Psoas muscle (tissue), 8 donors: ENCODE measurements around the gene S100A1. TPM values are rescaled to one million over a fixed set of nuclear protein-coding genes. Genes with fewer than 3 reads are reported as not detected.
A peak's percentile ranks its signal among the peaks of the same experiment; 100 is the strongest.
"Not testable (repeated sequence)": the region's sequence is repeated elsewhere in the genome, so short reads cannot be mapped to it uniquely, and the experiment has no call there.

Source experiments
- ATAC-seq, 4 donors: fragments of 200-7000 bp; cut with Tn5 transposase; one replicate each; pipeline ENCODE4 v1.9.1; 2020; ENCODE audit warnings: moderate library complexity in 3 of 4, mild to moderate bottlenecking in 2 of 4
- DNase-seq, 2 donors: peaks; one replicate each; pipeline ENCODE4 v3.0.0-alpha.2; 2020
- H3K27ac ChIP-seq: fragments of 200-600 bp; one replicate; pipeline ENCODE4 v1.8.0; 2022
- H3K27me3 ChIP-seq, 3 donors: fragments of 200-600 bp in 1 of 3; one replicate each; pipeline versions ENCODE4 v1.6.1 to v1.8.0; 2013 to 2022; ENCODE audit warnings: low read length in 2 of 3, mild to moderate bottlenecking in 2 of 3, moderate library complexity in 1 of 3; ENCODE audit not compliant: insufficient read depth in 3 of 3
- H3K36me3 ChIP-seq, 2 donors: fragments of 200-600 bp in 1 of 2; one replicate each; pipeline versions ENCODE4 v1.6.1 to v1.8.0; 2013 to 2022; ENCODE audit warnings: low read depth in 1 of 2, mild to moderate bottlenecking in 1 of 2, moderate library complexity in 1 of 2; ENCODE audit not compliant: insufficient read depth in 1 of 2
- H3K4me1 ChIP-seq: fragments of 200-600 bp; one replicate; pipeline ENCODE4 v1.8.0; 2022
- H3K4me3 ChIP-seq: fragments of 200-600 bp; one replicate; pipeline ENCODE4 v1.8.0; 2022; ENCODE audit warnings: mild to moderate bottlenecking
- H3K9me3 ChIP-seq: fragments of 200-600 bp; one replicate; pipeline ENCODE4 v1.8.0; 2022
- WGBS, 3 donors: extraction: QIAGEN DNeasy Blood & Tissue Kit; methylation state at CpG; one replicate each; pipeline versions ENCODE4 v1.1.6 to v1.1.7; 2013; 5-methylcytosine and 5-hydroxymethylcytosine counted together
- intact Hi-C, 2 donors: fragments of 100-400 bp; cut with DNase I; formaldehyde crosslinking; loops; one replicate each; pipeline versions ENCODE4 v1.11.0 to v1.14.2; 2022
- polyA plus RNA-seq, 3 donors: library from polyadenylated mRNA; stranded (reverse); fragments of 200-250 nt; gene quantifications; one replicate each; pipeline ENCODE4 v1.2.3, GENCODE V29; 2013
- total RNA-seq, 4 donors: library from RNA; stranded (reverse); fragmentation: NEBNext Ultra II Directional in 2 of 4; extraction: Animal tissue kit (Norgen Biotek cat#: 25700) in 2 of 4; gene quantifications; one replicate each; pipeline versions ENCODE4 v1.2.1 to v1.2.4, GENCODE V29; 2021 to 2023
- TF ChIP-seq, protein P1 (sequence below): fragments of 200-600 bp; IDR thresholded peaks from one replicate; pipeline ENCODE4 v1.8.0; 2022; ENCODE audit warnings: antibody characterized with exemption
- donor health status: healthy with polysubstance abuse.
- donor health status: DM: no; HTN: no; CAD: no; lungs with moderate emphysema.
- donor health status: Bipolar disorder and iron deficiency.
- donor health status: healthy.
- donor health status: DM: yes; HTN: yes; CAD: no.
- donor health status: DM: no; HTN: no; CAD: no.
- donor health status: DM: no; HTN: no; CAD: no.
- donor health status: DM: yes; HTN: yes; CAD: no.

S100A1 gene
- total and polyA plus RNA-seq, 7 donors, result 370 to 1,423 (median 1,008) TPM

DNA sequence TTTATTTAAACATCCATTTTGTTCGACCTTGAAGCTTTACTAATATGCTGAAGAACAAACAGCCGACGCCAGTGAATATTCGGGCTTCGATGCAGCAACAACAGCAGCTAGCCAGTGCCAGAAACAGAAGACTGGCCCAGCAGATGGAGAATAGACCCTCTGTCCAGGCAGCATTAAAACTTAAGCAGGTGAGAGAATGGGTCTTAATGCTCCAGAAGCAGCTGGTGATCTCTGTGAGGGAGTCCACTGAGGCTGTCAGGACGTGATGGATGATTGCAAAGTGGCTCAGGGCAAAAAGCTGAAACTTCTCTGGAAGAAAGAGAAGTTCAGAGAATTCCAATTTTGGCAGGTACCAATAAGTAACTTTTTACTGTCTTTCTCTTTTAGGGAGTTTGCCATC lies 10.0 kb downstream of the S100A1 start:
- Histone ChIP-seq H3K4me1 (peaks cover 72% of the 10 kb centered on the region), H3K9me3 (no peaks in the 10 kb centered on the region), H3K27me3 (no peaks in the 10 kb centered on the region), H3K4me3 (peak overlapping the region; percentile 99), H3K36me3 (peaks cover 22 to 78% of the 10 kb centered on the region in 2 donors), H3K27ac (peak overlapping the region; percentile 100)
- DNase-seq (no peak), ATAC-seq (no peak)
- TF ChIP-seq, protein P1, sequence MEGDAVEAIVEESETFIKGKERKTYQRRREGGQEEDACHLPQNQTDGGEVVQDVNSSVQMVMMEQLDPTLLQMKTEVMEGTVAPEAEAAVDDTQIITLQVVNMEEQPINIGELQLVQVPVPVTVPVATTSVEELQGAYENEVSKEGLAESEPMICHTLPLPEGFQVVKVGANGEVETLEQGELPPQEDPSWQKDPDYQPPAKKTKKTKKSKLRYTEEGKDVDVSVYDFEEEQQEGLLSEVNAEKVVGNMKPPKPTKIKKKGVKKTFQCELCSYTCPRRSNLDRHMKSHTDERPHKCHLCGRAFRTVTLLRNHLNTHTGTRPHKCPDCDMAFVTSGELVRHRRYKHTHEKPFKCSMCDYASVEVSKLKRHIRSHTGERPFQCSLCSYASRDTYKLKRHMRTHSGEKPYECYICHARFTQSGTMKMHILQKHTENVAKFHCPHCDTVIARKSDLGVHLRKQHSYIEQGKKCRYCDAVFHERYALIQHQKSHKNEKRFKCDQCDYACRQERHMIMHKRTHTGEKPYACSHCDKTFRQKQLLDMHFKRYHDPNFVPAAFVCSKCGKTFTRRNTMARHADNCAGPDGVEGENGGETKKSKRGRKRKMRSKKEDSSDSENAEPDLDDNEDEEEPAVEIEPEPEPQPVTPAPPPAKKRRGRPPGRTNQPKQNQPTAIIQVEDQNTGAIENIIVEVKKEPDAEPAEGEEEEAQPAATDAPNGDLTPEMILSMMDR, result no peak
- 21 to 47% (median 24%) methylated on average over 6 of the region's 6 CpGs for WGBS, 3 donors
- intact Hi-C loops, result no loop called here

- peak overlapping the region; percentile 99 for H3K4me3 ChIP-seq
- TF ChIP-seq, protein P1, result no peak
Observed at GRCh38 chr1:153639280-153639679, 11.0 kb downstream of the S100A1 start.

GRCh38 chr1:153640213-153640612 lies 12.0 kb downstream of the S100A1 start:
- peaks cover 29 to 94% of the 10 kb centered on the region in 2 donors for H3K36me3 ChIP-seq
- not testable (repeated sequence) for DNase-seq, H3K27me3 ChIP-seq, H3K9me3 ChIP-seq, H3K4me3 ChIP-seq, ATAC-seq
- intact Hi-C loops, result loop anchor here in 1 of 2 donors (1.0 kb wide), 1 partner anchor 9 kb away; no protein-coding TSS in a partner anchor
- WGBS, 3 donors, result 50 to 80% (median 61%) methylated on average over 5 of the region's 5 CpGs
- peaks cover 85% of the 10 kb centered on the region for H3K4me1 ChIP-seq
- peak overlapping the region; percentile 100 for H3K27ac ChIP-seq

More at GRCh38 chr1:153639280-153639679, 11.0 kb downstream of the S100A1 start:
- peak overlapping the region; percentile 100 for H3K27ac ChIP-seq
- H3K36me3 ChIP-seq, result peaks cover 25 to 88% of the 10 kb centered on the region in 2 donors
- ATAC-seq, result peak; percentile 81 to 90 (median 89)
- DNase-seq, result peak in 1 of 2 donors; percentile 75
- WGBS, 3 donors, result 18 to 47% (median 29%) methylated on average over 3 of the region's 3 CpGs
- intact Hi-C loops, result no loop called here
- no peaks in the 10 kb centered on the region for H3K9me3 ChIP-seq
- no peaks in the 10 kb centered on the region for H3K27me3 ChIP-seq
- peaks cover 81% of the 10 kb centered on the region for H3K4me1 ChIP-seq

- TF ChIP-seq, protein P1, result no peak
- Histone ChIP-seq H3K36me3 (peaks cover 34 to 99% of the 10 kb centered on the region in 2 donors), H3K4me3 (peak overlapping the region; percentile 24), H3K9me3 (no peaks in the 10 kb centered on the region), H3K27me3 (no peaks in the 10 kb centered on the region), H3K27ac (peak overlapping the region; percentile 100), H3K4me1 (peaks cover 85% of the 10 kb centered on the region)
- intact Hi-C loops, result loop anchor here in 1 of 2 donors (1.0 kb wide), 1 partner anchor 8 kb away; no protein-coding TSS in a partner anchor
- DNase-seq, result no peak
- ATAC-seq, result no peak
- 52 to 72% (median 55%) methylated on average over 6 of the region's 6 CpGs for WGBS, 3 donors
Observed at GRCh38 chr1:153640861-153641260, 12.6 kb downstream of the S100A1 start.

- H3K27ac ChIP-seq, result peak overlapping the region; percentile 100
- H3K27me3 ChIP-seq, result no peaks in the 10 kb centered on the region
- peaks cover 72% of the 10 kb centered on the region for H3K4me1 ChIP-seq
- intact Hi-C loops, result no loop called here
- ATAC-seq, result no peak
- no peaks in the 10 kb centered on the region for H3K9me3 ChIP-seq
- peak overlapping the region; percentile 4 for H3K4me3 ChIP-seq
- no peak for DNase-seq
- peaks cover 31 to 97% of the 10 kb centered on the region in 2 donors for H3K36me3 ChIP-seq
- 71 to 85% (median 72%) methylated on average over 11 of the region's 11 CpGs for WGBS, 3 donors
- TF ChIP-seq, protein P1, result no peak
Observed at GRCh38 chr1:153642161-153642560, 13.9 kb downstream of the S100A1 start.
